PC-3 (cell line): ENCODE measurements around the gene NOM1.

Experiments
- EZH2phosphoT487 ChIP-seq: fragments of 300-600 bp; sonication (generic); IDR thresholded peaks from 2 replicates; pipeline ENCODE4 v1.6.1; 2018; ENCODE audit warnings: mild to moderate bottlenecking, antibody characterized with exemption, low read length, borderline replicate concordance
- TF ChIP-seq, protein P1 (sequence below): fragments of 300-600 bp; sonication (generic); conservative IDR thresholded peaks from 2 replicates; pipeline ENCODE4 v1.5.1; 2017; ENCODE audit warnings: antibody characterized with exemption, low read depth, mild to moderate bottlenecking, low read length

DNA sequence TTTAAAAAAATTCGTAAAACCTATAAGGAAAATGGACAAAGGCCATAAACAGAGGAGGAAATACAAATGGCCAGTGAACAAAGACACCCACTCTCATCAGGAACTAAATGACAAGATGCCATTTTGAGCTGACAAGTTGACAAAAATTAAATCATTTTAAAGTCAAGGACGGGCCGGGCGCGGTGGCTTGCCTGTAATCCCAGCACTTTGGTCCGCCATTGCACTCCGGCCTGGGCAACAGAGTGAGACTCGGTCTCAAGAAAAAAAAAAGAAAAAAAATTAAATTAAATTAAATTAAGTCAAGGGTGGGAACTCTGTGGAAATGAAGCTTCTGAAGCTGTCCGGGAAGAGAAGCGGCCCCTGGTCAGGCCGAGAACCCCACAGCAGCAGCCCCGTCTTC lies 1.2 kb upstream of the NOM1 start:
- TF ChIP-seq, protein P1, sequence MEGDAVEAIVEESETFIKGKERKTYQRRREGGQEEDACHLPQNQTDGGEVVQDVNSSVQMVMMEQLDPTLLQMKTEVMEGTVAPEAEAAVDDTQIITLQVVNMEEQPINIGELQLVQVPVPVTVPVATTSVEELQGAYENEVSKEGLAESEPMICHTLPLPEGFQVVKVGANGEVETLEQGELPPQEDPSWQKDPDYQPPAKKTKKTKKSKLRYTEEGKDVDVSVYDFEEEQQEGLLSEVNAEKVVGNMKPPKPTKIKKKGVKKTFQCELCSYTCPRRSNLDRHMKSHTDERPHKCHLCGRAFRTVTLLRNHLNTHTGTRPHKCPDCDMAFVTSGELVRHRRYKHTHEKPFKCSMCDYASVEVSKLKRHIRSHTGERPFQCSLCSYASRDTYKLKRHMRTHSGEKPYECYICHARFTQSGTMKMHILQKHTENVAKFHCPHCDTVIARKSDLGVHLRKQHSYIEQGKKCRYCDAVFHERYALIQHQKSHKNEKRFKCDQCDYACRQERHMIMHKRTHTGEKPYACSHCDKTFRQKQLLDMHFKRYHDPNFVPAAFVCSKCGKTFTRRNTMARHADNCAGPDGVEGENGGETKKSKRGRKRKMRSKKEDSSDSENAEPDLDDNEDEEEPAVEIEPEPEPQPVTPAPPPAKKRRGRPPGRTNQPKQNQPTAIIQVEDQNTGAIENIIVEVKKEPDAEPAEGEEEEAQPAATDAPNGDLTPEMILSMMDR: no peak
- TF ChIP-seq EZH2phosphoT487: no peak
